ENCODE measurements around the gene CLK4. TPM values are rescaled to one million over a fixed set of nuclear protein-coding genes. Genes with fewer than 3 reads are reported as not detected.

The CLK4 gene
- total and polyA plus RNA-seq, 2 experiments from 2014 or later, result 15.3 to 18.1 TPM

DNA sequence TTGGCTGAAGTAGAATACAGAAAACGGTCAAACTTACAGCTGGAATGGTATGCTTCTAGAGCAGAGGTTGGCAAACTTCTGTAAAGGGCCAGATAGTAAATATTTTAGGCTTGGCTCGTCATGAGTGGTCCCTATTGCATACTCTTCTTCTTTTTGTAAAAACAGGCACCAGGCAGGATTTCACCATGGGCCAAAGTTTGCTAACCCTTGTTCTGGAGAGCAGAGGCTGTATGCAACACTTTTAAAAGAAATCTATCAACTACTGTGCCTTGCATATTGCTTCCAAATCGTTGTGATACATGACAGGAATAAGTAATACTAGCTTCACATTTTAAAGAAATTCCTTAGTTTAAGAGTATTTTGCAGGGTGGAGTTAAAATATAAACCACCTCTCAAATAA lies 21.1 kb downstream of the CLK4 start (continued):
- TF ChIP-seq, protein P1, sequence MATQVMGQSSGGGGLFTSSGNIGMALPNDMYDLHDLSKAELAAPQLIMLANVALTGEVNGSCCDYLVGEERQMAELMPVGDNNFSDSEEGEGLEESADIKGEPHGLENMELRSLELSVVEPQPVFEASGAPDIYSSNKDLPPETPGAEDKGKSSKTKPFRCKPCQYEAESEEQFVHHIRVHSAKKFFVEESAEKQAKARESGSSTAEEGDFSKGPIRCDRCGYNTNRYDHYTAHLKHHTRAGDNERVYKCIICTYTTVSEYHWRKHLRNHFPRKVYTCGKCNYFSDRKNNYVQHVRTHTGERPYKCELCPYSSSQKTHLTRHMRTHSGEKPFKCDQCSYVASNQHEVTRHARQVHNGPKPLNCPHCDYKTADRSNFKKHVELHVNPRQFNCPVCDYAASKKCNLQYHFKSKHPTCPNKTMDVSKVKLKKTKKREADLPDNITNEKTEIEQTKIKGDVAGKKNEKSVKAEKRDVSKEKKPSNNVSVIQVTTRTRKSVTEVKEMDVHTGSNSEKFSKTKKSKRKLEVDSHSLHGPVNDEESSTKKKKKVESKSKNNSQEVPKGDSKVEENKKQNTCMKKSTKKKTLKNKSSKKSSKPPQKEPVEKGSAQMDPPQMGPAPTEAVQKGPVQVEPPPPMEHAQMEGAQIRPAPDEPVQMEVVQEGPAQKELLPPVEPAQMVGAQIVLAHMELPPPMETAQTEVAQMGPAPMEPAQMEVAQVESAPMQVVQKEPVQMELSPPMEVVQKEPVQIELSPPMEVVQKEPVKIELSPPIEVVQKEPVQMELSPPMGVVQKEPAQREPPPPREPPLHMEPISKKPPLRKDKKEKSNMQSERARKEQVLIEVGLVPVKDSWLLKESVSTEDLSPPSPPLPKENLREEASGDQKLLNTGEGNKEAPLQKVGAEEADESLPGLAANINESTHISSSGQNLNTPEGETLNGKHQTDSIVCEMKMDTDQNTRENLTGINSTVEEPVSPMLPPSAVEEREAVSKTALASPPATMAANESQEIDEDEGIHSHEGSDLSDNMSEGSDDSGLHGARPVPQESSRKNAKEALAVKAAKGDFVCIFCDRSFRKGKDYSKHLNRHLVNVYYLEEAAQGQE (IDR thresholded peaks at IDR 0.05; ENCODE audit: unreplicated experiment), result no peak
- TF ChIP-seq, protein P2, sequence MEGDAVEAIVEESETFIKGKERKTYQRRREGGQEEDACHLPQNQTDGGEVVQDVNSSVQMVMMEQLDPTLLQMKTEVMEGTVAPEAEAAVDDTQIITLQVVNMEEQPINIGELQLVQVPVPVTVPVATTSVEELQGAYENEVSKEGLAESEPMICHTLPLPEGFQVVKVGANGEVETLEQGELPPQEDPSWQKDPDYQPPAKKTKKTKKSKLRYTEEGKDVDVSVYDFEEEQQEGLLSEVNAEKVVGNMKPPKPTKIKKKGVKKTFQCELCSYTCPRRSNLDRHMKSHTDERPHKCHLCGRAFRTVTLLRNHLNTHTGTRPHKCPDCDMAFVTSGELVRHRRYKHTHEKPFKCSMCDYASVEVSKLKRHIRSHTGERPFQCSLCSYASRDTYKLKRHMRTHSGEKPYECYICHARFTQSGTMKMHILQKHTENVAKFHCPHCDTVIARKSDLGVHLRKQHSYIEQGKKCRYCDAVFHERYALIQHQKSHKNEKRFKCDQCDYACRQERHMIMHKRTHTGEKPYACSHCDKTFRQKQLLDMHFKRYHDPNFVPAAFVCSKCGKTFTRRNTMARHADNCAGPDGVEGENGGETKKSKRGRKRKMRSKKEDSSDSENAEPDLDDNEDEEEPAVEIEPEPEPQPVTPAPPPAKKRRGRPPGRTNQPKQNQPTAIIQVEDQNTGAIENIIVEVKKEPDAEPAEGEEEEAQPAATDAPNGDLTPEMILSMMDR (conservative IDR thresholded peaks at IDR 0.05; ENCODE audit: low read depth in 2 of 2), result no peak
- TF ChIP-seq EZH2phosphoT487 (IDR thresholded peaks at IDR 0.05; ENCODE audit: unreplicated experiment) (no peak), STAT1 (IDR thresholded peaks at IDR 0.05; ENCODE audit: unreplicated experiment) (no peak), EZH2 (IDR thresholded peaks at IDR 0.05; ENCODE audit: low read depth, unreplicated experiment) (no peak), NANOG (IDR thresholded peaks at IDR 0.05; ENCODE audit: borderline replicate concordance) (no peak), ZNF331 (CRISPR knock-in tag; IDR thresholded peaks at IDR 0.05; ENCODE audit: low read depth) (no peak), ZNF114 (CRISPR knock-in tag; IDR thresholded peaks at IDR 0.05) (no peak), JUNB (IDR thresholded peaks at IDR 0.05; ENCODE audit: unreplicated experiment) (no peak), CREB1 (CRISPR knock-in tag; IDR thresholded peaks at IDR 0.05; ENCODE audit: low read depth) (no peak)

DNA sequence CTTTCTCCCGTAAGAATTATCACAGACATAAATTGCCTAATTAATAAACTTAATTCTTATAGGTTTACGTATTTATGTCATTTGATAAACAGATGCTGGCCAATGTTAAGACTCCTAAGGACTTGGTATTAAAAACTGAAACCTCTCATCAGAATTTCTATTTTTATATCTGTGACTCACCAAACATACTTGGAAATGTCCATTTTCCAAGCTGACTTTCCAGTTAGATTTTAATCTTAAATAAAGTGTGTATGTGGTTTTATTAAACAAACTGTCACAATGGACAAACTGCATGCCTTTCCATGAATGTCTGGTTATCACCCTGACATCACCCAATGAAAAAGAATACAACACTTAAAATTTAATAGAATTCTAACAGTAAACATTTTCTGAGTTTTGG lies 24.1 kb downstream of the CLK4 start:
- H3K27ac ChIP-seq (ENCODE audit: low read depth), result no peak overlapping the region
- H3K79me2 ChIP-seq (replicated peaks; ENCODE audit: insufficient read depth), result no peaks in the 10 kb centered on the region
- no peaks in the 10 kb centered on the region for H3K9me2 ChIP-seq (ENCODE audit: insufficient read depth)
- H3K36me3 Mint-ChIP-seq (ENCODE audit: low read depth), result peaks cover 80% of the 10 kb centered on the region
- no peaks in the 10 kb centered on the region for H3K4me1 ChIP-seq (ENCODE audit: insufficient read depth)
- H3K4me2 ChIP-seq, result no peak overlapping the region
- ATAC-seq (no peak), DNase-seq (ENCODE audit: low spot score) (no peak)
- no peak for TF ChIP-seq ZNF114 (CRISPR knock-in tag; IDR thresholded peaks at IDR 0.05)
- TF ChIP-seq, protein P3, sequence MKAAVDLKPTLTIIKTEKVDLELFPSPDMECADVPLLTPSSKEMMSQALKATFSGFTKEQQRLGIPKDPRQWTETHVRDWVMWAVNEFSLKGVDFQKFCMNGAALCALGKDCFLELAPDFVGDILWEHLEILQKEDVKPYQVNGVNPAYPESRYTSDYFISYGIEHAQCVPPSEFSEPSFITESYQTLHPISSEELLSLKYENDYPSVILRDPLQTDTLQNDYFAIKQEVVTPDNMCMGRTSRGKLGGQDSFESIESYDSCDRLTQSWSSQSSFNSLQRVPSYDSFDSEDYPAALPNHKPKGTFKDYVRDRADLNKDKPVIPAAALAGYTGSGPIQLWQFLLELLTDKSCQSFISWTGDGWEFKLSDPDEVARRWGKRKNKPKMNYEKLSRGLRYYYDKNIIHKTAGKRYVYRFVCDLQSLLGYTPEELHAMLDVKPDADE (IDR thresholded peaks at IDR 0.05), result no peak
- no peaks in the 10 kb centered on the region for H4K20me1 ChIP-seq (replicated peaks; ENCODE audit: insufficient read depth)
- H3K27me3 ChIP-seq (ENCODE audit: insufficient read depth), result no peaks in the 10 kb centered on the region
- no peak overlapping the region for H2AFZ ChIP-seq
- no peak overlapping the region for H3K27ac Mint-ChIP-seq
- H3K36me3 ChIP-seq (ENCODE audit: insufficient read depth), result peaks cover 36% of the 10 kb centered on the region
- H3K27me3 Mint-ChIP-seq (ENCODE audit: insufficient read depth, low read depth, poor library complexity), result no peaks in the 10 kb centered on the region
- H3K4me1 Mint-ChIP-seq, result no peaks in the 10 kb centered on the region
- no peaks in the 10 kb centered on the region for H3F3A ChIP-seq (replicated peaks; ENCODE audit: low read depth)
- H3K4me3 Mint-ChIP-seq, result no peak overlapping the region
- no peak overlapping the region for H3K4me3 ChIP-seq
- H3K9me3 Mint-ChIP-seq, result peaks cover 19% of the 10 kb centered on the region; the same call in 2 of the 3 replicates

Data from GM23338 (cell line).